WTC11 (cell line): ENCODE data around the gene CCNG2. TPM values are rescaled to one million over a fixed set of nuclear protein-coding genes. Genes with fewer than 3 reads are reported as not detected.

Experiments
- ATAC-seq: fragments of 200-7000 bp; cut with Tn5 transposase; 2 replicates; pipeline ENCODE4 v1.10.0; 2021; ENCODE audit warnings: mild to moderate bottlenecking, moderate library complexity
- CTCF ChIA-PET: fragments of 300-600 bp; sonication (Branson Sonifier 250); formaldehyde crosslinking; loops from one replicate; lab custom pipeline; 2021; ENCODE audit warnings: antibody characterized with exemption; lab: Charles Lee
- POLR2A ChIA-PET: fragments of 350-600 bp; sonication (Branson Sonifier 250); formaldehyde crosslinking; loops from one replicate; lab custom pipeline; 2021; ENCODE audit warnings: antibody characterized with exemption; lab: Charles Lee
- DNase-seq: peaks from one replicate; pipeline ENCODE4 v3.0.0; 2021; ENCODE audit warnings: low spot score
- H3K27ac Mint-ChIP-seq: 2 replicates; pipeline ENCODE4 v1.8.0; 2021; ENCODE audit warnings: mixed read lengths
- H3K27me3 Mint-ChIP-seq: 2 replicates; pipeline ENCODE4 v1.8.0; 2021; ENCODE audit warnings: low read depth, mild to moderate bottlenecking, moderate library complexity, mixed read lengths
- H3K36me3 Mint-ChIP-seq: 2 replicates; pipeline ENCODE4 v1.8.0; 2021; ENCODE audit warnings: mixed read lengths
- H3K4me1 Mint-ChIP-seq: 2 replicates; pipeline ENCODE4 v1.8.0; 2022; ENCODE audit warnings: mixed read lengths
- H3K4me3 Mint-ChIP-seq: 2 replicates; pipeline ENCODE4 v1.8.0; 2021; ENCODE audit warnings: mild to moderate bottlenecking, moderate library complexity, mixed read lengths
- H3K9me3 Mint-ChIP-seq: 2 replicates; pipeline ENCODE4 v1.8.0; 2021; ENCODE audit warnings: mixed read lengths
- ATF1 ChIP-seq: sonication (generic); formaldehyde crosslinking; IDR thresholded peaks from 2 replicates; pipeline ENCODE4 v1.8.1; 2023; ENCODE audit warnings: mild to moderate bottlenecking, moderate library complexity, missing genetic modification reagents
- CREB1 ChIP-seq: sonication (generic); formaldehyde crosslinking; IDR thresholded peaks from 2 replicates; pipeline ENCODE4 v1.8.0; 2023; ENCODE audit warnings: mild to moderate bottlenecking, missing genetic modification reagents
- EMX1 ChIP-seq: fragments of 250-450 bp; sonication (Bioruptor Pico); IDR thresholded peaks from 2 replicates; pipeline ENCODE4 v1.8.0; 2021; ENCODE audit warnings: mild to moderate bottlenecking
- ESRRA ChIP-seq: sonication (generic); formaldehyde crosslinking; IDR thresholded peaks from 2 replicates; pipeline ENCODE4 v1.8.1; 2022; ENCODE audit warnings: mild to moderate bottlenecking, missing genetic modification reagents, borderline replicate concordance
- ETV6 ChIP-seq: sonication (generic); formaldehyde crosslinking; IDR thresholded peaks from 2 replicates; pipeline ENCODE4 v1.8.1; 2022; ENCODE audit warnings: mild to moderate bottlenecking, missing genetic modification reagents
- FOXJ3 ChIP-seq: sonication (generic); formaldehyde crosslinking; IDR thresholded peaks from 2 replicates; pipeline ENCODE4 v1.9.0; 2021; ENCODE audit warnings: missing genetic modification reagents, mild to moderate bottlenecking, borderline replicate concordance
- GABPB1 ChIP-seq: sonication (generic); formaldehyde crosslinking; IDR thresholded peaks from 2 replicates; pipeline ENCODE4 v1.8.1; 2023; ENCODE audit warnings: mild to moderate bottlenecking, missing genetic modification reagents
- JAZF1 ChIP-seq: fragments of 250-450 bp; sonication (Bioruptor Pico); IDR thresholded peaks from 2 replicates; pipeline ENCODE4 v1.9.0; 2021; ENCODE audit warnings: moderate library complexity, mild to moderate bottlenecking, inconsistent platforms
- JUN ChIP-seq: sonication (generic); formaldehyde crosslinking; IDR thresholded peaks from 2 replicates; pipeline ENCODE4 v1.8.0; 2023; ENCODE audit warnings: mild to moderate bottlenecking, missing genetic modification reagents
- NFATC4 ChIP-seq: fragments of 250-450 bp; sonication (Bioruptor Pico); IDR thresholded peaks from 2 replicates; pipeline ENCODE4 v1.9.0; 2021; ENCODE audit warnings: mild to moderate bottlenecking
- OVOL2 ChIP-seq: fragments of 250-450 bp; sonication (Bioruptor Pico); IDR thresholded peaks from 2 replicates; pipeline ENCODE4 v1.9.0; 2021; ENCODE audit warnings: mild to moderate bottlenecking, borderline replicate concordance
- RORB ChIP-seq: fragments of 250-450 bp; sonication (Bioruptor Pico); IDR thresholded peaks from 2 replicates; pipeline ENCODE4 v1.9.0; 2021; ENCODE audit warnings: mild to moderate bottlenecking
- SOX15 ChIP-seq: fragments of 250-450 bp; sonication (Bioruptor Pico); IDR thresholded peaks from 2 replicates; pipeline ENCODE4 v1.9.0; 2021; ENCODE audit warnings: mild to moderate bottlenecking
- TCF7 ChIP-seq: sonication (generic); formaldehyde crosslinking; IDR thresholded peaks from 2 replicates; pipeline ENCODE4 v1.8.0; 2022; ENCODE audit warnings: mild to moderate bottlenecking, low read depth, missing genetic modification reagents, moderate library complexity
- TP53 ChIP-seq: sonication (generic); formaldehyde crosslinking; IDR thresholded peaks from 2 replicates; pipeline ENCODE4 v1.8.1; 2023; ENCODE audit warnings: mild to moderate bottlenecking, missing genetic modification reagents
- ZNF138 ChIP-seq: sonication (generic); formaldehyde crosslinking; conservative IDR thresholded peaks from 2 replicates; pipeline ENCODE4 v1.8.1; 2022; ENCODE audit warnings: mild to moderate bottlenecking, moderate library complexity, missing genetic modification reagents
- ZNF232 ChIP-seq: sonication (generic); formaldehyde crosslinking; IDR thresholded peaks from 2 replicates; pipeline ENCODE4 v1.8.0; 2022; ENCODE audit warnings: mild to moderate bottlenecking, missing genetic modification reagents
- ZNF416 ChIP-seq: fragments of 250-450 bp; sonication (Bioruptor Pico); IDR thresholded peaks from 2 replicates; pipeline ENCODE4 v1.9.0; 2021; ENCODE audit warnings: mild to moderate bottlenecking, inconsistent platforms
- ZNF423 ChIP-seq: fragments of 250-450 bp; sonication (Bioruptor Pico); IDR thresholded peaks from 2 replicates; pipeline ENCODE4 v2.1.2; 2022; ENCODE audit warnings: mild to moderate bottlenecking, moderate library complexity
- ZNF671 ChIP-seq: fragments of 250-450 bp; sonication (Bioruptor Pico); IDR thresholded peaks from 2 replicates; pipeline ENCODE4 v1.8.0; 2021; ENCODE audit warnings: mild to moderate bottlenecking
- total RNA-seq: library from RNA; stranded (reverse); gene quantifications from 3 replicates; pipeline ENCODE4 v1.2.3, GENCODE V29; 2021
- TF ChIP-seq, protein P1 (sequence below): fragments of 250-450 bp; sonication (Bioruptor Pico); IDR thresholded peaks from 2 replicates; pipeline ENCODE4 v1.9.0; 2021; ENCODE audit warnings: mild to moderate bottlenecking
- TF ChIP-seq, protein P2 (sequence below): sonication (generic); formaldehyde crosslinking; IDR thresholded peaks from 2 replicates; pipeline ENCODE4 v1.8.0; 2022; ENCODE audit warnings: mild to moderate bottlenecking, missing genetic modification reagents
- TF ChIP-seq, protein P3 (sequence below): fragments of 250-450 bp; sonication (Bioruptor Pico); conservative IDR thresholded peaks from 2 replicates; pipeline ENCODE4 v1.9.0; 2021; ENCODE audit warnings: mild to moderate bottlenecking
- TF ChIP-seq, protein P4 (sequence below): sonication (generic); formaldehyde crosslinking; IDR thresholded peaks from 2 replicates; pipeline ENCODE4 v1.8.1; 2023; ENCODE audit warnings: mild to moderate bottlenecking, missing genetic modification reagents
- TF ChIP-seq, protein P5 (sequence below): sonication (generic); formaldehyde crosslinking; IDR thresholded peaks from 2 replicates; pipeline ENCODE4 v1.8.0; 2023; ENCODE audit warnings: missing genetic modification reagents, mild to moderate bottlenecking, borderline replicate concordance
- TF ChIP-seq, protein P6 (sequence below): fragments of 250-450 bp; sonication (Bioruptor Pico); IDR thresholded peaks from 2 replicates; pipeline ENCODE4 v1.9.0; 2021; ENCODE audit warnings: moderate library complexity, mild to moderate bottlenecking, inconsistent platforms, borderline replicate concordance
- TF ChIP-seq, protein P7 (sequence below): sonication (generic); formaldehyde crosslinking; IDR thresholded peaks from 2 replicates; pipeline ENCODE4 v1.8.0; 2023; ENCODE audit warnings: missing genetic modification reagents
- TF ChIP-seq, protein P8 (sequence below): fragments of 250-450 bp; sonication (Bioruptor Pico); IDR thresholded peaks from 2 replicates; pipeline ENCODE4 v1.8.0; 2021; ENCODE audit warnings: mild to moderate bottlenecking

Gene CCNG2
- total RNA-seq, 1 experiment from 2014 or later, result 18.9 TPM

DNA sequence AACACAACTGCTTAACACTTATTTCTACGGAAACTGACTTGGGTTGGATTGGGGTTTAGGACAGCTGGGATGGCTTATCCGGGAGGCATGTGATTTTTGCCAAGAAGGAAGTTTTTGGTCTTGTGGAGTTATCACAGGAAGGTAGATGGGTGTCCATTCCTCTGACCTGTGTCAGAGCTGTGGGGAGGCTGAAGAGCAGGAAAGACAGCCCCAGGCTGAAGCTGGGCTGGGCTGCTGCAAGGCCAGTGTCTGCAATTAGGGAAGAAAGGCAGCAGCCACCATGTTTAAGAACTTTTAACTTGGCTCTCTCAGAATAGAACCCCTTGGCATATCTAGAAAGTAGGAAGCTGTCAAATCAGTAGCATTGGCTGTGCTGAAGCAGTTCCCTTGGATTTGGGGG is 42.3 kb downstream of the CCNG2 start:
- Mint-ChIP-seq H3K9me3 (no peaks in the 10 kb centered on the region), H3K4me1 (no peaks in the 10 kb centered on the region), H3K27ac (no peak overlapping the region), H3K36me3 (no peaks in the 10 kb centered on the region), H3K4me3 (no peak overlapping the region), H3K27me3 (peaks cover 43% of the 10 kb centered on the region)
- ChIA-PET CTCF (interaction anchor here (1.2 kb wide), 2 partner anchors 104 to 147 kb away, joined by 3 read pairs; no protein-coding TSS in a partner anchor), POLR2A (no interaction called here)
- DNase-seq, result no peak
- no peak for ATAC-seq
- TF ChIP-seq, protein P1, sequence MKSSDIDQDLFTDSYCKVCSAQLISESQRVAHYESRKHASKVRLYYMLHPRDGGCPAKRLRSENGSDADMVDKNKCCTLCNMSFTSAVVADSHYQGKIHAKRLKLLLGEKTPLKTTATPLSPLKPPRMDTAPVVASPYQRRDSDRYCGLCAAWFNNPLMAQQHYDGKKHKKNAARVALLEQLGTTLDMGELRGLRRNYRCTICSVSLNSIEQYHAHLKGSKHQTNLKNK (CRISPR knock-in tag), result no peak
- no peak for TF ChIP-seq ZNF423
- no peak for TF ChIP-seq SOX15 (CRISPR knock-in tag)
- no peak for TF ChIP-seq ZNF671 (CRISPR knock-in tag)
- TF ChIP-seq NFATC4, result no peak
- TF ChIP-seq, protein P2, sequence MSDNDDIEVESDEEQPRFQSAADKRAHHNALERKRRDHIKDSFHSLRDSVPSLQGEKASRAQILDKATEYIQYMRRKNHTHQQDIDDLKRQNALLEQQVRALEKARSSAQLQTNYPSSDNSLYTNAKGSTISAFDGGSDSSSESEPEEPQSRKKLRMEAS (CRISPR knock-in tag), result no peak
- TF ChIP-seq, protein P3, sequence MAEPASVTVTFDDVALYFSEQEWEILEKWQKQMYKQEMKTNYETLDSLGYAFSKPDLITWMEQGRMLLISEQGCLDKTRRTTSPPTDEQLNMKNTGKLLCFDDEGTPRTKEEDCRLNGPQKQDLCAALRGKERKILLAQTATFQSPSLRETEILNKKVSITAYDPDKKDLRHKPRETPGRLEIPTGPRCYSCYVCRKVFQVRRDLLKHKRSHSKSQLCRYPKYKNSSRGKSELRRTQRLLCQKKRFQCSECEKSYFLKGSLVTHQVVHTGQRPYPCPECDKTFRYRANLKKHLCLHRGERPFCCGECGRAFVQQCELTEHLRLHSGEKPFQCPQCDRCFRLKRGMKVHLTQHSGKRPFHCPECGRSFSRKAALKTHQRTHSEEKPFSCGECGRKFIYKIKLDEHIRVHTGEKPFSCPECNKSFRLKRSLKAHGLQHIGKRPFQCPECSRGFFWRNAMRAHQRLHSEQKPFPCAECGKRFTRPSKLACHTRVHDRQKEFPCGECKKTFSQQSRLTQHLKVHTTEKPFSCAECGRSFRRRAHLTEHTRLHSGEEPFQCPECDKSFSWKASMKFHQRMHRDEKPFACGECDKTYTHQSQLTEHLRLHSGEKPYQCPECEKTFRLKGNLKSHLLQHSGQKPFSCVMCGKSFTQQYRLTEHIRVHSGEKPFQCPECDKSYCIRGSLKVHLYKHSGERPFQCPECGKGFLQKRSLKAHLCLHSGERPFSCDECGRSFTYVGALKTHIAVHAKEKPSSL (CRISPR knock-in tag), result no peak
- no peak for TF ChIP-seq RORB (CRISPR knock-in tag)
- TF ChIP-seq CREB1 (CRISPR knock-in tag), result no peak
- TF ChIP-seq, protein P4, sequence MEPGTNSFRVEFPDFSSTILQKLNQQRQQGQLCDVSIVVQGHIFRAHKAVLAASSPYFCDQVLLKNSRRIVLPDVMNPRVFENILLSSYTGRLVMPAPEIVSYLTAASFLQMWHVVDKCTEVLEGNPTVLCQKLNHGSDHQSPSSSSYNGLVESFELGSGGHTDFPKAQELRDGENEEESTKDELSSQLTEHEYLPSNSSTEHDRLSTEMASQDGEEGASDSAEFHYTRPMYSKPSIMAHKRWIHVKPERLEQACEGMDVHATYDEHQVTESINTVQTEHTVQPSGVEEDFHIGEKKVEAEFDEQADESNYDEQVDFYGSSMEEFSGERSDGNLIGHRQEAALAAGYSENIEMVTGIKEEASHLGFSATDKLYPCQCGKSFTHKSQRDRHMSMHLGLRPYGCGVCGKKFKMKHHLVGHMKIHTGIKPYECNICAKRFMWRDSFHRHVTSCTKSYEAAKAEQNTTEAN, result no peak
- no peak for TF ChIP-seq GABPB1 (CRISPR knock-in tag)
- TF ChIP-seq EMX1 (CRISPR knock-in tag), result no peak
- TF ChIP-seq ESRRA (CRISPR knock-in tag), result no peak
- no peak for TF ChIP-seq ZNF416 (CRISPR knock-in tag)
- TF ChIP-seq, protein P5, sequence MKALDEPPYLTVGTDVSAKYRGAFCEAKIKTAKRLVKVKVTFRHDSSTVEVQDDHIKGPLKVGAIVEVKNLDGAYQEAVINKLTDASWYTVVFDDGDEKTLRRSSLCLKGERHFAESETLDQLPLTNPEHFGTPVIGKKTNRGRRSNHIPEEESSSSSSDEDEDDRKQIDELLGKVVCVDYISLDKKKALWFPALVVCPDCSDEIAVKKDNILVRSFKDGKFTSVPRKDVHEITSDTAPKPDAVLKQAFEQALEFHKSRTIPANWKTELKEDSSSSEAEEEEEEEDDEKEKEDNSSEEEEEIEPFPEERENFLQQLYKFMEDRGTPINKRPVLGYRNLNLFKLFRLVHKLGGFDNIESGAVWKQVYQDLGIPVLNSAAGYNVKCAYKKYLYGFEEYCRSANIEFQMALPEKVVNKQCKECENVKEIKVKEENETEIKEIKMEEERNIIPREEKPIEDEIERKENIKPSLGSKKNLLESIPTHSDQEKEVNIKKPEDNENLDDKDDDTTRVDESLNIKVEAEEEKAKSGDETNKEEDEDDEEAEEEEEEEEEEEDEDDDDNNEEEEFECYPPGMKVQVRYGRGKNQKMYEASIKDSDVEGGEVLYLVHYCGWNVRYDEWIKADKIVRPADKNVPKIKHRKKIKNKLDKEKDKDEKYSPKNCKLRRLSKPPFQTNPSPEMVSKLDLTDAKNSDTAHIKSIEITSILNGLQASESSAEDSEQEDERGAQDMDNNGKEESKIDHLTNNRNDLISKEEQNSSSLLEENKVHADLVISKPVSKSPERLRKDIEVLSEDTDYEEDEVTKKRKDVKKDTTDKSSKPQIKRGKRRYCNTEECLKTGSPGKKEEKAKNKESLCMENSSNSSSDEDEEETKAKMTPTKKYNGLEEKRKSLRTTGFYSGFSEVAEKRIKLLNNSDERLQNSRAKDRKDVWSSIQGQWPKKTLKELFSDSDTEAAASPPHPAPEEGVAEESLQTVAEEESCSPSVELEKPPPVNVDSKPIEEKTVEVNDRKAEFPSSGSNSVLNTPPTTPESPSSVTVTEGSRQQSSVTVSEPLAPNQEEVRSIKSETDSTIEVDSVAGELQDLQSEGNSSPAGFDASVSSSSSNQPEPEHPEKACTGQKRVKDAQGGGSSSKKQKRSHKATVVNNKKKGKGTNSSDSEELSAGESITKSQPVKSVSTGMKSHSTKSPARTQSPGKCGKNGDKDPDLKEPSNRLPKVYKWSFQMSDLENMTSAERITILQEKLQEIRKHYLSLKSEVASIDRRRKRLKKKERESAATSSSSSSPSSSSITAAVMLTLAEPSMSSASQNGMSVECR (CRISPR knock-in tag), result no peak
- no peak for TF ChIP-seq JAZF1 (CRISPR knock-in tag)

DNA sequence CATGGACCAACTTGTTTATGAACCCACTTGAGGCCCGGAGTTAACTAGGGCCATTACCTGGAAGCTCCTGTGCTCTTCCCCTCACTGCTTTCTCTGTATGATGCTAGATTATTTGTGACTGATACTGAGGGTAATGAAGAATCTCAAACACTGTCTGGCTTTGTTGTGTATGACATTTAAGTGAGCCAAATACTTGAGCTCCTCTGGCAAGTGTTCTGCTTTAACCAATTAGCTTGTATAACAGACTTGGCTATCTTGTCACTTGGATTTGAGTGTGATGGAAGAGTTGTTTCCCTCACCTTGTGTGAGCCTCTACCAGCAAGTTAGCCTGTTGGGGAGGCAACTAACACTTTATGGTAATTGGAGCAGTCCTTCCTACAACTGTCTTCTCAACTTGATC is 42.7 kb downstream of the CCNG2 start:
- H3K27me3 Mint-ChIP-seq, result peaks cover 39% of the 10 kb centered on the region
- no peaks in the 10 kb centered on the region for H3K4me1 Mint-ChIP-seq
- no peak overlapping the region for H3K27ac Mint-ChIP-seq
- ChIA-PET CTCF (interaction anchor here (1.2 kb wide), 1 partner anchor 147 kb away, joined by 3 read pairs; no protein-coding TSS in a partner anchor), POLR2A (no interaction called here)
- H3K36me3 Mint-ChIP-seq, result no peaks in the 10 kb centered on the region
- no peak for ATAC-seq
- H3K9me3 Mint-ChIP-seq, result no peaks in the 10 kb centered on the region
- no peak for DNase-seq
- no peak overlapping the region for H3K4me3 Mint-ChIP-seq
- TF ChIP-seq ZNF232 (CRISPR knock-in tag), result no peak
- no peak for TF ChIP-seq ATF1
- TF ChIP-seq TCF7 (CRISPR knock-in tag), result no peak
- no peak for TF ChIP-seq JUN (CRISPR knock-in tag)
- no peak for TF ChIP-seq ETV6 (CRISPR knock-in tag)
- TF ChIP-seq ZNF138 (CRISPR knock-in tag), result no peak
- TF ChIP-seq, protein P6, sequence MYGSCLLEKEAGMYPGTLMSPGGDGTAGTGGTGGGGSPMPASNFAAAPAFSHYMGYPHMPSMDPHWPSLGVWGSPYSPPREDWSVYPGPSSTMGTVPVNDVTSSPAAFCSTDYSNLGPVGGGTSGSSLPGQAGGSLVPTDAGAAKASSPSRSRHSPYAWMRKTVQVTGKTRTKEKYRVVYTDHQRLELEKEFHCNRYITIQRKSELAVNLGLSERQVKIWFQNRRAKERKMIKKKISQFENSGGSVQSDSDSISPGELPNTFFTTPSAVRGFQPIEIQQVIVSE, result no peak
- TF ChIP-seq, protein P7, sequence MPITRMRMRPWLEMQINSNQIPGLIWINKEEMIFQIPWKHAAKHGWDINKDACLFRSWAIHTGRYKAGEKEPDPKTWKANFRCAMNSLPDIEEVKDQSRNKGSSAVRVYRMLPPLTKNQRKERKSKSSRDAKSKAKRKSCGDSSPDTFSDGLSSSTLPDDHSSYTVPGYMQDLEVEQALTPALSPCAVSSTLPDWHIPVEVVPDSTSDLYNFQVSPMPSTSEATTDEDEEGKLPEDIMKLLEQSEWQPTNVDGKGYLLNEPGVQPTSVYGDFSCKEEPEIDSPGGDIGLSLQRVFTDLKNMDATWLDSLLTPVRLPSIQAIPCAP (CRISPR knock-in tag), result no peak
- TF ChIP-seq TP53 (CRISPR knock-in tag), result no peak
- no peak for TF ChIP-seq OVOL2 (CRISPR knock-in tag)
- TF ChIP-seq, protein P8, sequence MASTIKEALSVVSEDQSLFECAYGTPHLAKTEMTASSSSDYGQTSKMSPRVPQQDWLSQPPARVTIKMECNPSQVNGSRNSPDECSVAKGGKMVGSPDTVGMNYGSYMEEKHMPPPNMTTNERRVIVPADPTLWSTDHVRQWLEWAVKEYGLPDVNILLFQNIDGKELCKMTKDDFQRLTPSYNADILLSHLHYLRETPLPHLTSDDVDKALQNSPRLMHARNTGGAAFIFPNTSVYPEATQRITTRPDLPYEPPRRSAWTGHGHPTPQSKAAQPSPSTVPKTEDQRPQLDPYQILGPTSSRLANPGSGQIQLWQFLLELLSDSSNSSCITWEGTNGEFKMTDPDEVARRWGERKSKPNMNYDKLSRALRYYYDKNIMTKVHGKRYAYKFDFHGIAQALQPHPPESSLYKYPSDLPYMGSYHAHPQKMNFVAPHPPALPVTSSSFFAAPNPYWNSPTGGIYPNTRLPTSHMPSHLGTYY (CRISPR knock-in tag), result no peak
- TF ChIP-seq FOXJ3, result no peak
- TF ChIP-seq SOX15 (CRISPR knock-in tag), result no peak
